GM18520 (cell line): Measurements from ENCODE around the gene NTPCR.
"Not testable (repeated sequence)": the region's sequence is repeated elsewhere in the genome, so short reads cannot be mapped to it uniquely, and the experiment has no call there.

Source experiments
- ATAC-seq: cut with Tn5 transposase; IDR thresholded peaks from one replicate; pipeline ENCODE4 v1.9.1; 2021; ENCODE audit not compliant: unreplicated experiment

Gene NTPCR

GRCh38 chr1:232950197-232951176 lies at the start of gene NTPCR:
Gene NTPCR, plus strand, starts transcription at chr1:232950611. Its CDS starts 100 bp downstream, at chr1:232950711.
- peak; percentile 78 for ATAC-seq

DNA sequence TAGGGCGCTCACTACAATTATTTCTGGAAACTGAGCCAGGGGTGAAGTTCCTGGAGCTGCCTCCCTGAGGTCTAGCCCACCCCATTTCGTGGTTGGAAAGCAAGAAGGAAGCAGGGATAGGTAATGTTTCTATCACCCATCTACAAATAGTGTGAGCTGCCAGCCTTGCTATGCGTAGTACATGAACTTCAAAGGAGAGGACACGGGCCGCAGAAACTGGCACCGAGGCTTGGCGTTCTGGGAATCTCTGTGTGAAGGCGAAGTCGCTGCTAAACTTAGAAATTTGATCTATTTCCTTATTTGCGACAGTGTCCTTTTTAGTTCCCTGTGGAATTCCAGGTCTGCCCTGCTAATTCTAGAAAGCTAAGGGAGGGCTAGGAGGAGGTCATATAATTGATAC lies 49.6 kb upstream of the NTPCR start:
- no peak for ATAC-seq

- ATAC-seq, result no peak
Observed at GRCh38 chr1:232901255-232901654, 49.2 kb upstream of the NTPCR start.

- ATAC-seq, result no peak
Observed at GRCh38 chr1:232902774-232903350, 47.5 kb upstream of the NTPCR start.

DNA sequence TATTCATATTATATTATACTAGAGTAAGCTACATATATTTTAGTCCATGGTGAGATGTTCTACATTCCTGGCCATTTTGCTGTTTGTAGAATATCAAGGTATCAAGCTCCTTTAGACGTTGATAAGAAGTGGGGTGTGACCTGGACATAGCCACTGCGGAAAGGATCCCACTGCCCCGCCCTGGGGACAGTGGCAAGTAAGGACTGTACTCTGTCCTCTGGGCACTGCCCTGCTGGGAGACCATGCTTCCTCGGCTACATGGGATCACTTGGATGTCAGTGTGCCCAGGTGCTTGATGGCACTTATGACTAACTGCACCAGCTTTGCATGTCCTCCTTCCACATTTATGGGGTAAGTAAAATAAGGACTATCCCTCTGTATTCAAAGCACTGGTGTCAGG lies 46.3 kb upstream of the NTPCR start:
- no peak for ATAC-seq

GRCh38 chr1:232904566-232904965 lies 45.8 kb upstream of the NTPCR start:
- ATAC-seq, result no peak

DNA sequence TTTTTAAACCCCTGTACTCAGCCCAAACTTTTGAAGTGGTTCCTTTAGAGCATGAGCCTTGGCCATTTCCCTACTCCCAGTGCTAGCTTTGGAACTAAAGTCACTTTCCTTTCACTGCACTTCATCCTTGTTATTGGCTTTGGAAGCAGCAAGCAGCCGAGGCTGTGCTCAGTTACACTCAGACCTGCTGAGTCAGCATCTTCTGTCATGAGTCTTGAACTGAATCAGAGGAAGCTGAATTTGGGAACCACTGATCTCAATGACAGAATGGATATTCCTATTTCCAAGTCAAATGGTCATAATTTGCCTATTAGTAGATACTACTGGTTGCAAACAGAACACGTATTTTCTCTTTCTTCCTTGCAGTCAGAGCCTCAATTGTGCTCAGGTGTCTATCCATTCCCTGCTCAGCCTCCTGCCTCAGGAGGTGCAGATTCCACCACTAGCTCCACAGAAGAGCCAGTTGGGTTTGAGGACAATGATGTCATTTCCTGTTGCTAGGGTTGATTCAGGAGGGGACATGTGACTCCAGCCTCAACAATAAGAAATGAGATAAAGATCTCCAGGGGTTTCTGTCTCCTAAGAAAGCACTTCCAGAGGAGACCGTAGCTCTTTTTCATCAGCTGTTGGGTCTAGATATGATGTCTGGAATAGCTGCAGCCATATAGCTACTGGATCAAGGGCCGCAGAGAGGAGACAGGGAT lies 44.9 kb upstream of the NTPCR start:
- no peak for ATAC-seq

DNA sequence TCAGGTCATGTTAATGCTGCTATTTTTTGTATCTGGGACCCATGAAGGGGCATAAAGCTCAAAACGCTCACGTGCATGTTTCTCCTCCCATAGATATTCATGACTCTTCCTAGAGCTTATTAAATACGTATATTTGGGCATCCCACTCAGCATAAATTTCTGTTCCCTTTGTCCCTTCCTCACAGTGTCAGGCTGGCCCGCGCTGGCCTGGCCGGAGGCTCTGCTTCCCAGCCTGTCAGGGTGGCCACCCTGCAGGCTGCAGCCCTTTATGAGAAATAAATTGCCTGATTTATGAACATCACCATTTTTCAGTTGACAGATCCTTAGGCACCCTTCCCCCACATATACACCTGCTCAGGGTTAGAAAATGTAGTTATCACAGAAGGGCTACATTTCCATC lies 44.0 kb upstream of the NTPCR start:
- ATAC-seq, result no peak

GRCh38 chr1:232908831-232909230 lies 41.6 kb upstream of the NTPCR start:
- ATAC-seq, result no peak

GRCh38 chr1:232909752-232910151 lies 40.7 kb upstream of the NTPCR start:
- ATAC-seq, result no peak

GRCh38 chr1:232911027-232911599 lies 39.3 kb upstream of the NTPCR start:
- no peak for ATAC-seq

GRCh38 chr1:232912845-232913580 lies 37.4 kb upstream of the NTPCR start:
- no peak for ATAC-seq

DNA sequence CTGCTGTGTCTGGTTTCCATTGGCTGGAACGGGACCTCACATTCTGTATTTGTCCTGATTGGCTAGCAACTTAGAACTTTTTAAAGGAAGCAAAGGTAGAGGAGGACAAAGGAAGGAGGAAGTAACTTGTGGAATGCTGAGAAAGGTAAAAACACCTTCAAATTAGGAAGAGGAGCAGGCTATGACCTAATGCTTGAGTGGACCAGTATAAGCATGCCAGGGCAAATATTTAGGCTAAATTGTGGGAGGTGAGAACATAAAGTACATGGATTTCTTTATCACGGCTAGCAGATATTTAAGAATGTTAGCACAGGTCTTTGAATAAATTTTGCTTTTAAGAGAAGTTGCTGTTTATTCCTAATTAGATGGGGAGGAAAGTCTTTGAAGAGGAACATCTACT lies 36.1 kb upstream of the NTPCR start:
- ATAC-seq, result not testable (repeated sequence)

GRCh38 chr1:232915212-232915611 lies 35.2 kb upstream of the NTPCR start:
- no peak for ATAC-seq

DNA sequence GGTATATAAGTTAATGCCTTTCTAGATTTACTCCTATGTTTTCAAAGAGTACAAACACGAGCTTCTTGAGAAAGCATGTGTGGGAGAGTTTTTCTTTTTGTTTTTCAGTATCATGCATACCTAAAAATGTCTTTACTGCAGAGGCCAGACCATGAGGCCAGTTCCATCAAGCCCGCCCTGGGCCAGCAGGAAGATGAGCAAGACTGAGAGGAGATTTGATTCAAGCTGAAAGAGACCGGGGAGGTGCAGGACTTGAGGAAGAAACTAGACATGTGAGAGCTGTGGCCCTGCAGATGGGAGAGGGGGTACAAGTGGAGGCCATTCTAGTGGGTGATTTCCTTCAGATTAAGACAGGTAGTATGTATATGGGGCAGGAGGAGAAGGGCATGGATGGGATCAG lies 33.4 kb upstream of the NTPCR start:
- ATAC-seq, result no peak

- ATAC-seq, result no peak
Observed at GRCh38 chr1:232921381-232921780, 29.0 kb upstream of the NTPCR start.

GRCh38 chr1:232922485-232922884 lies 27.9 kb upstream of the NTPCR start:
- no peak for ATAC-seq

GRCh38 chr1:232923739-232924386 lies 26.5 kb upstream of the NTPCR start:
- no peak for ATAC-seq

DNA sequence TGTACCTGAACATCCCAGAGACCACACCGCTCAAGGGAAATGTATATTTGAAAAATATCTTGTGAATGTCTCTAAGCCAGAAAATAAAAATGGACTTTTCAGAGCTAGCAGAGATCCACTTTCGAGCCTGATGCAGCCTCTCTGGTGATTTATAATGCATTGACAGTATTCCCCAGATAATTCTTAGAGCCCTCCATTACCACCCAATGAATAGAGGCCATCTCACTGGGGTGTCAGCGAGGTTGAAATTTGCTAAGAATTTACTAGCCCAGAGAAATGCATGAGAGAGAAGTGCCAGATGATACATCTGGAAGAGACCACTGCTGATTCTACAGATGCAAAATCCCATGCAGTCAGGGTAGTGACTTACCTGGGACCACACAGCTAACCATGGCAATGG lies 25.5 kb upstream of the NTPCR start:
- no peak for ATAC-seq
